ENCODE results near the gene ELMOD2. TPM values are rescaled to one million over a fixed set of nuclear protein-coding genes. Genes with fewer than 3 reads are reported as not detected.

The ELMOD2 gene
- total and polyA plus RNA-seq, 4 donors = 6.6 to 20.0 (median 15.8) TPM

GRCh38 chr4:140579278-140579677 lies 55.3 kb downstream of the ELMOD2 start:
- DNase-seq (ENCODE audit: low spot score) = no peak
- H3K36me3 ChIP-seq (ENCODE audit: control insufficient read depth in 4 of 4, insufficient read depth in 3 of 4, low read depth in 1 of 4, low read length in 3 of 4) = no peaks in the 10 kb centered on the region
- H3K4me1 ChIP-seq (ENCODE audit: control insufficient read depth in 4 of 4, insufficient read depth in 4 of 4, low read length in 3 of 4) = peaks cover 0 to 1% (median 0%) of the 10 kb centered on the region in 4 donors
- TF ChIP-seq, protein P1, sequence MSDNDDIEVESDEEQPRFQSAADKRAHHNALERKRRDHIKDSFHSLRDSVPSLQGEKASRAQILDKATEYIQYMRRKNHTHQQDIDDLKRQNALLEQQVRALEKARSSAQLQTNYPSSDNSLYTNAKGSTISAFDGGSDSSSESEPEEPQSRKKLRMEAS (IDR thresholded peaks at IDR 0.05) = no peak
- TF ChIP-seq FOXA2 (IDR thresholded peaks at IDR 0.05) (no peak), JUND (IDR thresholded peaks at IDR 0.05) (no peak), YY1 (IDR thresholded peaks at IDR 0.05) (no peak), RXRA (IDR thresholded peaks at IDR 0.05) (no peak), NR2F2 (IDR thresholded peaks at IDR 0.05) (no peak), FOXA1 (IDR thresholded peaks at IDR 0.05) (no peak), REST (IDR thresholded peaks at IDR 0.05) (no peak), TAF1 (conservative IDR thresholded peaks at IDR 0.05) (no peak)
- TF ChIP-seq, protein P2, sequence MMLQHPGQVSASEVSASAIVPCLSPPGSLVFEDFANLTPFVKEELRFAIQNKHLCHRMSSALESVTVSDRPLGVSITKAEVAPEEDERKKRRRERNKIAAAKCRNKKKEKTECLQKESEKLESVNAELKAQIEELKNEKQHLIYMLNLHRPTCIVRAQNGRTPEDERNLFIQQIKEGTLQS (IDR thresholded peaks at IDR 0.05) = no peak
- TF ChIP-seq, protein P3, sequence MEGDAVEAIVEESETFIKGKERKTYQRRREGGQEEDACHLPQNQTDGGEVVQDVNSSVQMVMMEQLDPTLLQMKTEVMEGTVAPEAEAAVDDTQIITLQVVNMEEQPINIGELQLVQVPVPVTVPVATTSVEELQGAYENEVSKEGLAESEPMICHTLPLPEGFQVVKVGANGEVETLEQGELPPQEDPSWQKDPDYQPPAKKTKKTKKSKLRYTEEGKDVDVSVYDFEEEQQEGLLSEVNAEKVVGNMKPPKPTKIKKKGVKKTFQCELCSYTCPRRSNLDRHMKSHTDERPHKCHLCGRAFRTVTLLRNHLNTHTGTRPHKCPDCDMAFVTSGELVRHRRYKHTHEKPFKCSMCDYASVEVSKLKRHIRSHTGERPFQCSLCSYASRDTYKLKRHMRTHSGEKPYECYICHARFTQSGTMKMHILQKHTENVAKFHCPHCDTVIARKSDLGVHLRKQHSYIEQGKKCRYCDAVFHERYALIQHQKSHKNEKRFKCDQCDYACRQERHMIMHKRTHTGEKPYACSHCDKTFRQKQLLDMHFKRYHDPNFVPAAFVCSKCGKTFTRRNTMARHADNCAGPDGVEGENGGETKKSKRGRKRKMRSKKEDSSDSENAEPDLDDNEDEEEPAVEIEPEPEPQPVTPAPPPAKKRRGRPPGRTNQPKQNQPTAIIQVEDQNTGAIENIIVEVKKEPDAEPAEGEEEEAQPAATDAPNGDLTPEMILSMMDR (IDR thresholded peaks at IDR 0.05; ENCODE audit: low read depth, low read length, missing input control) = no peak
- no peak overlapping the region for H3K4me3 ChIP-seq (ENCODE audit: low read depth in 1 of 3, low read length in 3 of 3)
- no peaks in the 10 kb centered on the region for H3K9me3 ChIP-seq (ENCODE audit: control insufficient read depth in 4 of 4, low read length in 3 of 4)
- peaks cover 0 to 4% (median under 1%) of the 10 kb centered on the region in 4 donors for H3K27me3 ChIP-seq (ENCODE audit: control insufficient read depth in 4 of 4, insufficient read depth in 4 of 4, low read length in 3 of 4)
- WGBS = 14% methylated on average over 27 of the region's 27 CpGs
- no peak overlapping the region for H3K27ac ChIP-seq (ENCODE audit: low read depth in 1 of 2, low read length in 2 of 2)
- H3K9ac ChIP-seq (ENCODE audit: low read depth in 1 of 2, low read length in 2 of 2) = no peak overlapping the region

- Histone ChIP-seq H3K36me3 (ENCODE audit: control insufficient read depth in 4 of 4, insufficient read depth in 3 of 4, low read depth in 1 of 4, low read length in 3 of 4) (no peaks in the 10 kb centered on the region), H3K4me1 (ENCODE audit: control insufficient read depth in 4 of 4, insufficient read depth in 4 of 4, low read length in 3 of 4) (peaks cover 0 to 3% (median 0%) of the 10 kb centered on the region in 4 donors), H3K27ac (ENCODE audit: low read depth in 1 of 2, low read length in 2 of 2) (no peak overlapping the region), H3K4me3 (ENCODE audit: low read depth in 1 of 3, low read length in 3 of 3) (no peak overlapping the region), H3K9ac (ENCODE audit: low read depth in 1 of 2, low read length in 2 of 2) (no peak overlapping the region), H3K27me3 (ENCODE audit: control insufficient read depth in 4 of 4, insufficient read depth in 4 of 4, low read length in 3 of 4) (peaks cover 0 to 4% (median under 1%) of the 10 kb centered on the region in 4 donors), H3K9me3 (ENCODE audit: control insufficient read depth in 4 of 4, low read length in 3 of 4) (no peaks in the 10 kb centered on the region)
- TF ChIP-seq NR2F2 (IDR thresholded peaks at IDR 0.05) (no peak), YY1 (IDR thresholded peaks at IDR 0.05) (no peak), JUND (IDR thresholded peaks at IDR 0.05) (no peak), REST (IDR thresholded peaks at IDR 0.05) (no peak)
- no peak for DNase-seq (ENCODE audit: low spot score)
- 69% methylated on average over 3 of the region's 3 CpGs for WGBS
Measured at GRCh38 chr4:140581078-140581477, 57.1 kb downstream of the ELMOD2 start.

Measured in liver (tissue), 9 donors.